Lower lobe of right lung (tissue), 2 donors: ENCODE measurements around the gene ADGRL3. TPM values are rescaled to one million over a fixed set of nuclear protein-coding genes. Genes with fewer than 3 reads are reported as not detected.

Experiments
- ATAC-seq, 2 donors: fragments of 200-7000 bp; cut with Tn5 transposase; one replicate each; pipeline ENCODE4 v1.9.1; 2020 to 2022; ENCODE audit warnings: mild to moderate bottlenecking in 2 of 2, moderate library complexity in 2 of 2
- DNase-seq: peaks from one replicate; pipeline ENCODE4 v3.0.0-alpha.2; 2020
- H3K27ac ChIP-seq: fragments of 200-600 bp; one replicate; pipeline ENCODE4 v1.8.0; 2022
- H3K27me3 ChIP-seq: fragments of 200-600 bp; one replicate; pipeline ENCODE4 v1.8.0; 2022; ENCODE audit warnings: low read depth
- H3K36me3 ChIP-seq: fragments of 200-600 bp; one replicate; pipeline ENCODE4 v1.8.0; 2022; ENCODE audit warnings: mild to moderate bottlenecking
- H3K4me1 ChIP-seq: fragments of 200-600 bp; one replicate; pipeline ENCODE4 v1.8.0; 2022
- H3K4me3 ChIP-seq: fragments of 200-600 bp; one replicate; pipeline ENCODE4 v1.8.0; 2022; ENCODE audit warnings: mild to moderate bottlenecking
- H3K9me3 ChIP-seq: fragments of 200-600 bp; one replicate; pipeline ENCODE4 v1.8.0; 2022
- CTCF ChIP-seq: fragments of 200-600 bp; IDR thresholded peaks from one replicate; pipeline ENCODE4 v1.8.0; 2022; ENCODE audit warnings: antibody characterized with exemption, mild to moderate bottlenecking
- intact Hi-C: fragments of 100-400 bp; cut with DNase I; formaldehyde crosslinking; loops from one replicate; pipeline ENCODE4 v1.11.0; 2022
- total RNA-seq: library from RNA; stranded (reverse); fragmentation: NEBNext Ultra II Directional; extraction: Animal tissue kit (Norgen Biotek cat#: 25700); gene quantifications from one replicate; pipeline ENCODE4 v1.2.1, GENCODE V29; 2021
- donor health status: DM: no; HTN: yes; CAD: no; lungs with severe emphysema.

The ADGRL3 gene
- total RNA-seq, 1 donor from 2014 or later = 6.0 TPM

GRCh38 chr4:61462451-61463326 lies 262.6 kb downstream of the ADGRL3 start:
- intact Hi-C loops = no loop called here
- Histone ChIP-seq H3K4me3 (no peak overlapping the region), H3K27ac (no peak overlapping the region), H3K27me3 (no peaks in the 10 kb centered on the region), H3K36me3 (no peaks in the 10 kb centered on the region), H3K9me3 (no peaks in the 10 kb centered on the region), H3K4me1 (no peaks in the 10 kb centered on the region)
- ATAC-seq = no peak
- no peak for TF ChIP-seq CTCF
- DNase-seq = no peak

- Histone ChIP-seq H3K27ac (no peak overlapping the region), H3K27me3 (no peaks in the 10 kb centered on the region), H3K36me3 (no peaks in the 10 kb centered on the region), H3K4me1 (no peaks in the 10 kb centered on the region), H3K4me3 (no peak overlapping the region), H3K9me3 (no peaks in the 10 kb centered on the region)
- intact Hi-C loops = no loop called here
- no peak for TF ChIP-seq CTCF
- ATAC-seq (no peak), DNase-seq (no peak)
These were observed 268.0 kb downstream of the ADGRL3 start for GRCh38 chr4:61468024-61468720.

GRCh38 chr4:61473306-61473705 lies 273.2 kb downstream of the ADGRL3 start:
- ATAC-seq (no peak), DNase-seq (no peak)
- TF ChIP-seq CTCF = no peak
- no peak overlapping the region for H3K27ac ChIP-seq
- no peaks in the 10 kb centered on the region for H3K4me1 ChIP-seq
- no peaks in the 10 kb centered on the region for H3K36me3 ChIP-seq
- intact Hi-C loops = no loop called here
- H3K4me3 ChIP-seq = no peak overlapping the region
- H3K9me3 ChIP-seq = no peaks in the 10 kb centered on the region
- no peaks in the 10 kb centered on the region for H3K27me3 ChIP-seq

GRCh38 chr4:61478340-61478739 lies 278.2 kb downstream of the ADGRL3 start:
- TF ChIP-seq CTCF = no peak
- no peak for DNase-seq
- Histone ChIP-seq H3K9me3 (no peaks in the 10 kb centered on the region), H3K27ac (no peak overlapping the region), H3K36me3 (no peaks in the 10 kb centered on the region), H3K27me3 (no peaks in the 10 kb centered on the region), H3K4me3 (no peak overlapping the region), H3K4me1 (no peaks in the 10 kb centered on the region)
- intact Hi-C loops = no loop called here
- ATAC-seq = no peak

- Histone ChIP-seq H3K27ac (no peak overlapping the region), H3K9me3 (no peaks in the 10 kb centered on the region), H3K4me1 (no peaks in the 10 kb centered on the region), H3K36me3 (no peaks in the 10 kb centered on the region), H3K27me3 (no peaks in the 10 kb centered on the region), H3K4me3 (no peak overlapping the region)
- ATAC-seq = no peak
- DNase-seq = no peak
- intact Hi-C loops = no loop called here
- TF ChIP-seq CTCF = no peak
These were observed 284.9 kb downstream of the ADGRL3 start for GRCh38 chr4:61485056-61485455.
